ENCODE data around the gene ZNF705A.
"Not testable (repeated sequence)": the region's sequence is repeated elsewhere in the genome, so short reads cannot be mapped to it uniquely, and the experiment has no call there.

The ZNF705A gene

DNA sequence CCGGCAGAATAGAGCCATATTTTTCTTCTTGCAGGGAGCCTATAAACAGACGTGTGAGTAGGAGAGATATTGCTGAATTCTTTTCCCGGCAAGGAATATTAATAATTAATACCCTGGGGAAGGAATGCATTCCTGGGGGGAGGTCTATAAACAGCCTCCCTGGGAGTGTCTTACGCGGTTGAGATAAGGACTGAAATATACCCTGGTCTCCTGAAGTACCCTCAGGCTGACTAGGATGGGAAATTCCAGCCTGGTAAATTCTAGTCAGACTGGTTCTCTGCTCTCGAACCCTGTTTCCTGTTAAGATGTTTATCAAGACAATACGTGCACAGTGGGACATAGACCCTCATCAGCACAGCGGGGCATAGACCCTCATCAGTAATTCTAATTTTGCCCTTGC is 15.2 kb upstream of the ZNF705A start:
- H3K9me3 ChIP-seq (ENCODE audit: control insufficient read depth, low read length); H3K23ac ChIP-seq (ENCODE audit: low read length in 2 of 2); H3K4me2 ChIP-seq (ENCODE audit: low read length, poor library complexity, severe bottlenecking); H3K18ac ChIP-seq (ENCODE audit: low read depth in 1 of 2, low read length in 2 of 2); H3K4ac ChIP-seq (ENCODE audit: low read depth in 1 of 2, low read length in 2 of 2); H2BK12ac ChIP-seq (ENCODE audit: low read length in 2 of 2); H3K79me1 ChIP-seq (replicated peaks; ENCODE audit: low read length, poor library complexity, severe bottlenecking); H3K27me3 ChIP-seq (ENCODE audit: control insufficient read depth in 1 of 2, insufficient read depth in 1 of 2, low read length in 2 of 2); H2BK5ac ChIP-seq (ENCODE audit: low read depth, low read length, poor library complexity, severe bottlenecking); H3K27ac ChIP-seq (ENCODE audit: low read length, poor library complexity, severe bottlenecking); H2AFZ ChIP-seq (ENCODE audit: low read depth, low read length); H2BK15ac ChIP-seq (ENCODE audit: low read depth, poor library complexity, severe bottlenecking); H4K8ac ChIP-seq (ENCODE audit: low read length); H4K91ac ChIP-seq (ENCODE audit: low read length); H3K14ac ChIP-seq (ENCODE audit: low read length in 2 of 2); DNase-seq; H3K4me3 ChIP-seq (ENCODE audit: insufficient read depth in 1 of 2, low read depth in 1 of 2, low read length in 2 of 2); H2BK120ac ChIP-seq (ENCODE audit: low read depth, low read length); H3K9ac ChIP-seq (ENCODE audit: low read length); H3K4me1 ChIP-seq (ENCODE audit: control insufficient read depth, insufficient read depth, low read depth, low read length); H2AK5ac ChIP-seq (ENCODE audit: low read length, severe bottlenecking): not testable (repeated sequence)
- WGBS, result 81% methylated on average over 8 of the region's 8 CpGs
- peaks cover 0 to 22% of the 10 kb centered on the region in 2 experiments for H3K36me3 ChIP-seq (ENCODE audit: control insufficient read depth in 1 of 2, insufficient read depth in 2 of 2, low read depth in 1 of 2, low read length in 2 of 2)

DNA sequence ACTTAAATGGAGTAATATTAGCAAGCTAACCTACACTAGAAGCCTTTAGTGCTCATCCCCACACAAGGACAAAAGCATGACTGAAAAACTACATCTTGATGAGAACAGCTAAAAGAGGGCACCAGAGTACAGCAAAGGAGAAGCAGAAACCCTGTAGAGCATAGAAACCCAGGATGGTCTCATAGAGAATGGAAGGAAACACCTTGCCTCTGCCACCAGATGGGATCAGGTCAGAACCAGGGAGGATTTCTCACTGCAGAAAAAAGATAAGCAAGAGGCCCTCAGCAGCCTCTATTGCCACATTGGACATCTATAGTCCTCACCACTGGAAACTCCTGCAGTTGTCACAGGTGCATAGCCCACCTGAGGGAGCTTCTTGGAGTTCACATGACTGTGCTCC is 13.6 kb upstream of the ZNF705A start:
- no peak for DNase-seq
- Histone ChIP-seq H3K4me1 (ENCODE audit: control insufficient read depth, insufficient read depth, low read depth, low read length) (peaks cover 8% of the 10 kb centered on the region), H2BK15ac (ENCODE audit: low read depth, poor library complexity, severe bottlenecking) (no peak overlapping the region), H2AFZ (ENCODE audit: low read depth, low read length) (no peak overlapping the region), H3K27me3 (ENCODE audit: control insufficient read depth in 1 of 2, insufficient read depth in 1 of 2, low read length in 2 of 2) (no peaks in the 10 kb centered on the region), H2AK5ac (ENCODE audit: low read length, severe bottlenecking) (no peak overlapping the region), H3K18ac (ENCODE audit: low read depth in 1 of 2, low read length in 2 of 2) (no peak overlapping the region), H3K4me2 (ENCODE audit: low read length, poor library complexity, severe bottlenecking) (no peak overlapping the region), H3K4ac (ENCODE audit: low read depth in 1 of 2, low read length in 2 of 2) (no peak overlapping the region), H3K4me3 (ENCODE audit: insufficient read depth in 1 of 2, low read depth in 1 of 2, low read length in 2 of 2) (no peak overlapping the region), H3K36me3 (ENCODE audit: control insufficient read depth in 1 of 2, insufficient read depth in 2 of 2, low read depth in 1 of 2, low read length in 2 of 2) (peaks cover 0 to 5% of the 10 kb centered on the region in 2 experiments), H2BK12ac (ENCODE audit: low read length in 2 of 2) (no peak overlapping the region), H3K27ac (ENCODE audit: low read length, poor library complexity, severe bottlenecking) (no peak overlapping the region), H3K14ac (ENCODE audit: low read length in 2 of 2) (no peak overlapping the region), H4K8ac (ENCODE audit: low read length) (no peak overlapping the region), H3K79me1 (replicated peaks; ENCODE audit: low read length, poor library complexity, severe bottlenecking) (no peaks in the 10 kb centered on the region), H2BK5ac (ENCODE audit: low read depth, low read length, poor library complexity, severe bottlenecking) (no peak overlapping the region), H3K9ac (ENCODE audit: low read length) (no peak overlapping the region), H3K23ac (ENCODE audit: low read length in 2 of 2) (no peak overlapping the region), H2BK120ac (ENCODE audit: low read depth, low read length) (no peak overlapping the region), H4K91ac (ENCODE audit: low read length) (no peak overlapping the region), H3K9me3 (ENCODE audit: control insufficient read depth, low read length) (no peaks in the 10 kb centered on the region)

DNA sequence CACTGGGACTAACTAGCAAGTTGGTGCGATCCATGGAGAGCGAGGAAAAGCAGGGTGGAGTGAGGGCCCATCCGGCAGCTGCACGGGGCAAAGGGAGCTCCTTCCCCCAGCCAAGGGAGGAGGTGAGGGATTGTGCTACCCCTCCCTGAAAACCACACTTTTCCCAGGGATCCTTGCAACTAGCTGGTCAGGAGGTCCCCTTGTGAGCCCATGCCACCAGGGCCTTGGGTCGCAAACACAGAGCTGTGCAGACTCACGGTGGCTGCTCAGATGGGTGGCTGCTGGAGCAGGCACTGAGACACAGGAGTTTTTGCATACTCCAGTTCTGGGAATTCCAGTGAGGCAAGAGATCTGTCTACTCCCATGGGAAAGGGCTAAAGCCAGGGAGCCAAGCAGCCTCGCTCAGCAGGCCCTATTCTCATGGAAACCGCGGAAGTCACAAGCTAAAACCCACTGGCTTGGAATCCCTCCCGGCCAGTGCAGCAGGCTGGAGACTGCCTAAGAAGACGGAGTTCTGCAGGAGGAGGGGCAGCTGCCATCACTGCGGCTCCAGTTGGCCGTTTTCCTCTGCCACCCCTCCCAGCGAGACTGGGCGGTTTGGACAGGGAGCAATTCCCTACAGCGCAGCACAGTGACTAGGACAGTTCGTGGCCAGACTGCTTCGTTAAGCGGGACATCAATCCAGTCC is 10.9 kb upstream of the ZNF705A start:
- peak; percentile 34 for DNase-seq
- H2AFZ ChIP-seq (ENCODE audit: low read depth, low read length), result no peak overlapping the region

DNA sequence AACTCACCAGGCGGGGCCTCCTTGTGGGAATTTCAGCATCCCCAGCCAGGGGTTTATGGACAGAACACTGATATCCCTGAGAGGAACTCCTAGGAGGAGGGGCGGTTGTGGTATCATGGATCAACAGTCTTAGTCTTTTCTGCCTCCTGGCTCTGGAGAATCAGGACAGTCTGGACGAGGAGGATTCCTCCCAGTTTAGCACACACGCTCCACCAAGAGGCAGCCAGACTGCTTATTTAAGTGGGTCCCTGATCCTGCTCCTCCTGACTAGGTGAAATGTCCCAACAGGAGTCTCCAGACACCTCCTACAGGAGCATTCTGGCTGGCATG is 10.4 kb upstream of the ZNF705A start:
- Histone ChIP-seq H2BK120ac (ENCODE audit: low read depth, low read length) (no peak overlapping the region), H2AFZ (ENCODE audit: low read depth, low read length) (no peak overlapping the region), H3K23ac (ENCODE audit: low read length in 2 of 2) (no peak overlapping the region), H2BK12ac (ENCODE audit: low read length in 2 of 2) (no peak overlapping the region), H3K18ac (ENCODE audit: low read depth in 1 of 2, low read length in 2 of 2) (no peak overlapping the region), H3K4me2 (ENCODE audit: low read length, poor library complexity, severe bottlenecking) (no peak overlapping the region), H3K4me1 (ENCODE audit: control insufficient read depth, insufficient read depth, low read depth, low read length) (peaks cover 8% of the 10 kb centered on the region), H3K9me3 (ENCODE audit: control insufficient read depth, low read length) (no peaks in the 10 kb centered on the region), H4K91ac (ENCODE audit: low read length) (no peak overlapping the region), H3K4me3 (ENCODE audit: insufficient read depth in 1 of 2, low read depth in 1 of 2, low read length in 2 of 2) (peak overlapping the region in 1 of 2 experiments; percentile 64), H3K27ac (ENCODE audit: low read length, poor library complexity, severe bottlenecking) (no peak overlapping the region), H2AK5ac (ENCODE audit: low read length, severe bottlenecking) (no peak overlapping the region), H3K27me3 (ENCODE audit: control insufficient read depth in 1 of 2, insufficient read depth in 1 of 2, low read length in 2 of 2) (no peaks in the 10 kb centered on the region), H3K79me1 (replicated peaks; ENCODE audit: low read length, poor library complexity, severe bottlenecking) (no peaks in the 10 kb centered on the region), H3K9ac (ENCODE audit: low read length) (peak overlapping the region; percentile 64), H3K14ac (ENCODE audit: low read length in 2 of 2) (no peak overlapping the region), H2BK5ac (ENCODE audit: low read depth, low read length, poor library complexity, severe bottlenecking) (no peak overlapping the region), H2BK15ac (ENCODE audit: low read depth, poor library complexity, severe bottlenecking) (no peak overlapping the region), H3K4ac (ENCODE audit: low read depth in 1 of 2, low read length in 2 of 2) (no peak overlapping the region), H3K36me3 (ENCODE audit: control insufficient read depth in 1 of 2, insufficient read depth in 2 of 2, low read depth in 1 of 2, low read length in 2 of 2) (no peaks in the 10 kb centered on the region), H4K8ac (ENCODE audit: low read length) (no peak overlapping the region)
- 88% methylated on average over 4 of the region's 4 CpGs for WGBS
- no peak for DNase-seq

More for the DNA sequence above, 10.9 kb upstream of the ZNF705A start:
- H3K4me1 ChIP-seq (ENCODE audit: control insufficient read depth, insufficient read depth, low read depth, low read length), result peaks cover 8% of the 10 kb centered on the region
- H3K14ac ChIP-seq (ENCODE audit: low read length in 2 of 2), result no peak overlapping the region
- 76% methylated on average over 19 of the region's 19 CpGs for WGBS
- no peaks in the 10 kb centered on the region for H3K36me3 ChIP-seq (ENCODE audit: control insufficient read depth in 1 of 2, insufficient read depth in 2 of 2, low read depth in 1 of 2, low read length in 2 of 2)
- no peak overlapping the region for H2BK15ac ChIP-seq (ENCODE audit: low read depth, poor library complexity, severe bottlenecking)
- no peak overlapping the region for H3K4ac ChIP-seq (ENCODE audit: low read depth in 1 of 2, low read length in 2 of 2)
- no peak overlapping the region for H2BK5ac ChIP-seq (ENCODE audit: low read depth, low read length, poor library complexity, severe bottlenecking)
- peak overlapping the region in 1 of 2 experiments; percentile 64 for H3K4me3 ChIP-seq (ENCODE audit: insufficient read depth in 1 of 2, low read depth in 1 of 2, low read length in 2 of 2)
- H3K4me2 ChIP-seq (ENCODE audit: low read length, poor library complexity, severe bottlenecking), result no peak overlapping the region
- no peak overlapping the region for H2BK120ac ChIP-seq (ENCODE audit: low read depth, low read length)
- no peak overlapping the region for H4K91ac ChIP-seq (ENCODE audit: low read length)
- no peak overlapping the region for H2BK12ac ChIP-seq (ENCODE audit: low read length in 2 of 2)
- H4K8ac ChIP-seq (ENCODE audit: low read length), result no peak overlapping the region
- no peak overlapping the region for H3K23ac ChIP-seq (ENCODE audit: low read length in 2 of 2)
- H3K27me3 ChIP-seq (ENCODE audit: control insufficient read depth in 1 of 2, insufficient read depth in 1 of 2, low read length in 2 of 2), result no peaks in the 10 kb centered on the region
- peak overlapping the region; percentile 64 for H3K9ac ChIP-seq (ENCODE audit: low read length)
- no peak overlapping the region for H3K18ac ChIP-seq (ENCODE audit: low read depth in 1 of 2, low read length in 2 of 2)
- no peaks in the 10 kb centered on the region for H3K79me1 ChIP-seq (replicated peaks; ENCODE audit: low read length, poor library complexity, severe bottlenecking)
- H2AK5ac ChIP-seq (ENCODE audit: low read length, severe bottlenecking), result no peak overlapping the region
- no peaks in the 10 kb centered on the region for H3K9me3 ChIP-seq (ENCODE audit: control insufficient read depth, low read length)
- no peak overlapping the region for H3K27ac ChIP-seq (ENCODE audit: low read length, poor library complexity, severe bottlenecking)
